ENCODE results near the gene DIS3L2.
"Not testable (repeated sequence)": the region's sequence is repeated elsewhere in the genome, so short reads cannot be mapped to it uniquely, and the experiment has no call there.

GRCh38 chr2:232366461-232366860, 404.9 kb downstream of the DIS3L2 start:
- not testable (repeated sequence) for TF ChIP-seq POLR2AphosphoS5 (IDR thresholded peaks at IDR 0.05; ENCODE audit: low read depth, low read length); POLR2A (IDR thresholded peaks at IDR 0.05; ENCODE audit: low read depth, low read length); TAF1 (IDR thresholded peaks at IDR 0.05; ENCODE audit: borderline replicate concordance, low read depth, low read length)

Data from GM12892 (cell line).